Subcutaneous adipose tissue (tissue), 4 donors: ENCODE data around the gene TFDP1. TPM values are rescaled to one million over a fixed set of nuclear protein-coding genes. Genes with fewer than 3 reads are reported as not detected.

ENCODE experiments used
- CTCF ChIP-seq: fragments of 450-650 bp; IDR thresholded peaks from one replicate; pipeline ENCODE4 v1.5.1; 2016; ENCODE audit warnings: low read depth, mild to moderate bottlenecking, control low read depth, antibody characterized with exemption, moderate library complexity
- total RNA-seq, 4 donors: library from RNA; depleted of rRNA; stranded (reverse); fragments of >200 nt; gene quantifications; one replicate each; pipeline ENCODE4 v1.1.0, GENCODE V29; 2016

TFDP1 gene
- total RNA-seq, 4 donors from 2014 or later = 26.2 to 59.5 (median 27.8) TPM

- TF ChIP-seq CTCF = no peak
Observed at GRCh38 chr13:113669755-113670341, 85.3 kb downstream of the TFDP1 start.

GRCh38 chr13:113670541-113670940 is 86.0 kb downstream of the TFDP1 start:
- no peak for TF ChIP-seq CTCF

GRCh38 chr13:113671066-113672001 is 86.8 kb downstream of the TFDP1 start:
- TF ChIP-seq CTCF = no peak

GRCh38 chr13:113672002-113672651 is 87.6 kb downstream of the TFDP1 start:
- TF ChIP-seq CTCF = no peak

Other genes starting within 250 kb of the TFDP1 start
- gene GRTP1, start 220.6 kb upstream of the TFDP1 start, total RNA-seq = 1 to 10 TPM; 2.2 to 5.8 (median 4.1) TPM
- gene ADPRHL1, start 131.3 kb upstream of the TFDP1 start, total RNA-seq = 1 to 10 TPM; 2.2 to 5.3 (median 2.9) TPM
- gene DCUN1D2, start 94.0 kb upstream of the TFDP1 start, total RNA-seq = 10 to 100 TPM; 15.1 to 22.2 (median 18.8) TPM
- not detected for gene ATP4B, start 73.4 kb downstream of the TFDP1 start, total RNA-seq
- not detected for gene GRK1, start 82.5 kb downstream of the TFDP1 start, total RNA-seq
- gene TMEM255B, start 174.5 kb downstream of the TFDP1 start, total RNA-seq = 10 to 100 TPM in 1 of 4 donors, 1 to 10 TPM in 3; 1.5 to 19.2 (median 5.2) TPM